ENCODE data around the gene PIM2. TPM values are rescaled to one million over a fixed set of nuclear protein-coding genes. Genes with fewer than 3 reads are reported as not detected.
A peak's percentile ranks its signal among the peaks of the same experiment; 100 is the strongest.

PIM2 gene
- total RNA-seq, 1 donor from 2014 or later = 2.7 TPM

DNA sequence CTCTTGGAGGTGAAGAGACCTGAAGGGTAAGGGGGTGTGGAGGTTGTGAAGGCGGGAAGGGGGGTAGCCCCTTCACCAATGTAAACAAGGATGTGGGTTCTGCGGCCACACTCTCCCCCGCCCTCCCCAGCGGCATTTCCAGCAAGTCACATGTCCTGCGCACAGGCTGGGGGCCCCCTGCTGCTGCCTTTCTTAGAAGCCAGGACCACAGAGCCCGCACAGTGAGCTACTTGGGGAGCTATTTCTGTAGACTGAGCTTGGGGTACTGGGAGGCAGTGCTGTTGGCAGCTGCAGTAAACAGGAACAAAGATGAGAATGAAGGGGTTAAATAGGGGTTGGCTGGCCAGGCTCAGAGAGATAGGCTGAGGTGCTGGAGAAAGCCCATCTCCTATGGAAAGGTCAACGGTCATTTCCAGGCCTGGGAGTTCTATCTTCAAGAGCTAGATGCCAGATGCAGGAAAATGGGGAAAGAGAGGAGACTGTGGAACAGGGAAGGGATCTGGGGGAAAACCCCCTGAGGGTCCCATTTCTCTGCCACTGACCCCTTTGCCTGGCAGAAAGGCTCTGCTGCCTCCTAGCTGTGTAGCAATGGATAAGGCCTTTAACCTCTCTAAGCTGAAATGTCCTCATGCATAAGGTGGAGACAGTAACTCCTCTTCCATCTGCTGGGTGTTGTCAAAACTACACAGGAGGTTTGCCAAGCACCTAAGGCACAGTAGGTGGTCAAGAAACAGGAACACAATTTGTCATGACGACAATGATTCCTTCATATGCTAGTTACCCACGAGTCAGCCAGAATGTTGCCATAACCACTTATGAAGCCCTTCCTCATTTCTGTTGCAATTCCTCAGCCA lies 18.5 kb upstream of the PIM2 start:
- DNase-seq (ENCODE audit: low spot score) = peak; percentile 89
- intact Hi-C loops (cut with DNase I) = no loop called here

DNA sequence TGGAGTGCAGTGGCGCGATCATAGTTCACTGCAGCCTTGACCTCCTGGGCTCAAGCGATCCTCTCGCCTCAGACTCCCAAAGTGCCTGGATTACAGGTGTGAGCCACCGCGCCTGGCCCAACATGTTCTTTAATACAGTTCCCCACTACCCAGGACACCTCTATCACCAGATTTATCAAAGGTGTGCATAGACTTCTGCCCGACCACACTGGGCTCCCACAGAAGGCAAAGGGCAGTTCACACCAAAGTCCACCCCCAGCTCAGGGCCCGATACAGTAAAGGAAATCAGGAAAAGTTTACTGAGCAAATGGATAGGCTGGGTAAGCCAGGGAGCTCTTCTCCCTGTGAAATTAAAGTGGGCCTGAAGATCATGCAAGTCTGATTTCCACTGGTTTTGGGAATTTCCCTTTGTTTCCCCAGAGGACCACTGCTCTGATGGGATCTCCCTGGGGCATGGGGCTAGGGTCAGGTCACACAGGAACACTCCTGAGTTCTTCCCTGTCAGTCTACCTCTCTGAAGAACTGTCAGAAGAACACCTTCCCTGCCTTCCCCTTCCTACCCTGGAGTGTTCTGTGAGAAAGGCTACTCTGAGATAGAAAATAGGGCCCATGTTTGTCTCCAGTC lies 17.7 kb upstream of the PIM2 start:
- intact Hi-C loops (cut with DNase I) = no loop called here
- no peak for DNase-seq (ENCODE audit: low spot score)

DNA sequence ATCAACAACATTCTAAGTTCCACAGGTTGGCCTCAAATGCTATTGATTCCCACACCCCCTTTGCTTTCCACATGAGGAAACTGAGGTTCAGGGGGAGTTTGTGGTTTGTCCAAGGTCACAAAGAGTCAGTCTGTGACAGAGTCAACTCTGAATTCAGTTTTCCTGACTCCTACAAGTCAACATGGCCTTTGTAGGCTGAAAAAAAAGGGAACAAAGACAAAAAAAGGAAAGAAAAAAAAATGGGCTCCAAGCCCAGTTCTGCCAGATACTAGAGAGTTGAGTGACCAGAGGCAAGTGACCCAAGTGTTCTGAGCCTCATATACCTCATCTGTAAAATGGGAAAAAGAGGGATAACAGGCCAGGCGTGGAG lies 16.5 kb upstream of the PIM2 start:
- DNase-seq (ENCODE audit: low spot score) = no peak
- intact Hi-C loops (cut with DNase I) = no loop called here

DNA sequence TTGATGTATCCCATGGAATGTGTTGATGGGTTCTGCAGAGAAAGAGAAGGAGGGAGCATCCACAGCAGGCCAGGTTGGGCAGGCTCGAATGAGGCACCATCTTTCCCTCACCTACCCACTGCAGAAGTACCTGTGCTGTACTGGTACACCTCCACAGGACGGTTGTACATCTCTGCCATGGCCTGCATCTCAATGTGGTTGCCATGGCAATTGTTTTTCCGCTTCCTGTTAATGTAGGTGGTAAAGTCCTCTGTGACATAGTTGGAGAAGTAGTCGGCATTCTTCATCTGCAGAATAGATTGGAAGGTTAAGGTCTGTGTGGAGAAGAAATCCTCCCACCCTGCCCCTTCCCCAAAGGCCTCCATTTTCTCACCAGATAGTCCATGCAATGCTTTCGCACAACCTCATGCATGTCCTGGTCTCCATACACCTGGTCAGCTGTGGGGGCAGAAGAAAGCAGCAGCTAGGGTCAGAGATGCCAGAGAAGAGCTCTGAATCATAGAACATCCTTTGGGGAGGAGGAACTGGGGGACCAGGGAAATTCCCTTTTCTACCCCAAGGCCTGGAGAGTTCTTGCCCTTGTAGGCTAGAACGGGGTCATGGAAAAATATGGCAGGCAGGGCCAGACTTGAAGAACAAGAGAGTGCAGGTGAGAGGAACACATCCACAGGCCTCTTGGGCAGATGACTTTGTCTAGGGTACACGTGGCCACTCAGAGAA lies 15.9 kb upstream of the PIM2 start:
- intact Hi-C loops (cut with DNase I) = no loop called here
- DNase-seq (ENCODE audit: low spot score) = no peak

DNA sequence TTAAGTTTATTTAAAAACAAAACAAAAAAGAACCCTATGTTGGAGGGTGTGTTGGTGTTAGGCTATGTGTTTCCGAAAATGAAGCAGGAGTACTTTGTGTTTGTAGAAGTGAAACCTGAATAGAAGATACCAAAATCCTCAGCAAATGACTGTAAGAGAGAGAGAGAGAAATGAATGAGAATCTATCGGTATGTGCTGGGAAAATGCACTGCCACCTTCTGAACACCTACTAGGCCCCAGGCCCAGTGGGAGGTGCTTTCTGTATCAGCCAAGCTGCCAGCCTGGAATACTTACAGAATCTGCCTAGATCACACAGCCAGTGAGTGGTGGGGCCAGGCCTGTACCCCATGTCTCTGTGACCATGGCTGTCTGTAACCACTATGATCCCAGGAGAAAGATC lies 14.9 kb upstream of the PIM2 start:
- no peak for DNase-seq (ENCODE audit: low spot score)
- intact Hi-C loops (cut with DNase I) = no loop called here

DNA sequence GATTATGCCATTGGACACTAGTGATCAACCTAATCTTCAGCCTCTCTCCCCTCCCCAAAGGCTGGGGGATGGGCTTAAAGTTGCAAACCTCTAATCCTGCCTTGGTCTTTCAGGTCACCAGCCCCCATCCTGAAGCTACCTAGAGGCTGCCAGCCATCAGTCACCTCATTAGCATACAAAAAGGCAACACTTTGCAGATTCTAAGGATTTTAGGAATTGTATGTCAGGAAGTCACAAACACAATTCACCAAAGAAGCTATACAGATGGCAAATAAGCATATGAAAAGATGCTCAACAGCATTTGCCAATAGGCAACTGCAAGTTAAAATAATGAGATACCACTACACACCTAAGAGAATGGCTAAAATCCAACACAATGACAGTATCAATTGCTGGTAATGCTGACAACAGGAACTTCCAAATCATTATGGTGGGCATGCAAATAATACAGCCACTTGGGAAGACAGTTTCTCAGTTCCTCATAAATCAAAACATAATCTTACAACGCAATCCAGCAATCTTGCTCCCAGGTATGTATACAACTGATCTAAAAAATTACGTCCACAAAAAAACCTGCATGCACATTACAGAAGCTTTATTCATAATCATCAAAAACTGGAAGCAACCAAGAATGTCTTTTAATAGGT lies 9.0 kb upstream of the PIM2 start:
- intact Hi-C loops (cut with DNase I) = no loop called here
- DNase-seq (ENCODE audit: low spot score) = no peak

DNA sequence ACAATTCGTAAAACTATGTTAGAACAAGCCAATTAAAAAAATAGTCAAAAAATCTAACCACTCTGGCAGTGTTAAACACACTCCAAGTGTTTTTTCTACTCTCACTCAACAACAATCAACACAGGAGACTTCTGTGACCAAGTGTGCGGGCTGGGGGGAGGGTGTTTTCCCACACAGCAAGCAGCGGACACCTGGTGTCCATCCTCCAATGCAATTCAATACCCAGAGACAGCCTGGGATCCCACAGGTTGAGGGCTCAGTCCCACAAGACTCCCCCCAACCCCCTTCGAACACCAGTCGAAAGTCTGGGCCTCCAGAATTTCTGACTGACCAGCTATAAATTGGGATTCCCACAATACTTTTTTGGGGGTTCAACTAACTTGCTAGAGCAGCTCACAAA lies 8.3 kb upstream of the PIM2 start:
- intact Hi-C loops (cut with DNase I) = no loop called here
- DNase-seq (ENCODE audit: low spot score) = no peak

DNA sequence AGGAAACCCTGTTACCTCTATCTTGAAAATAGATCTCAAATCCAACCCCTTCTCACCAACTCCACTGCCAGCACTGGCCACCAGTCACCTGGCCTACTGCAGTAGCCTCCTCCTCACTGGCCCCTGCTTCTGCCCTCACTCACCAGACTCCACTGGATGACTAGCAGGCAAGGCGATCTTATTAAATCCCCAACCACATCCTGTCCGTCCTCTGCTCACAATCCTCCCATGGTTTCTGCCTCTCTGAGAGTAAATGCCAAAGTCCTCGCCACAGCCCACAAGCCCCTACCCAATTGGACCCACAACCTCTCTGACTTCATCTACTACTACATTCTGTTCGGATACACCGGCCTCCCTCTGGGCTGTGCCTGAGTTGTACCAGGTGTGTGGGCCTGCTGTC lies 5.4 kb upstream of the PIM2 start:
- intact Hi-C loops (cut with DNase I) = no loop called here
- no peak for DNase-seq (ENCODE audit: low spot score)

DNA sequence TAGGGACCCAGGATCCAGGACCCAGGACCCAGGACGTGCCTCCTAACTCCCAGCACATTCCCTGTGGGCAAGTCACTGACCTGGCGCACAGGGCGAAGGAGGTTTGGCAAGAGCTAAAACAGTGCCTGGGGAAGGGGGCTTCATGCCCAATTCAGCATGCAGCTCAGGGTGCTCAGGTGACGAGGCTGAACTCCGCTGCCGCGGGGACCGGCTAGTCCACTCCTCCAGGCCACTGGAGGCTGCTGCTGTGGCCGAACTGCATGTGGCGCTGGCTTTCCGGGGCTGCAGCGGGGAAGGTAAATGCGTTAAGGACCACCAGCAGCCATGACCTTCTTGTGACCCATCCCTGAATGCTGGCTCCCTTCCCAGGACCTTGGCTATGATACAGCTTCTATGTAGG lies 4.9 kb upstream of the PIM2 start:
- no peak for DNase-seq (ENCODE audit: low spot score)
- intact Hi-C loops (cut with DNase I) = no loop called here

DNA sequence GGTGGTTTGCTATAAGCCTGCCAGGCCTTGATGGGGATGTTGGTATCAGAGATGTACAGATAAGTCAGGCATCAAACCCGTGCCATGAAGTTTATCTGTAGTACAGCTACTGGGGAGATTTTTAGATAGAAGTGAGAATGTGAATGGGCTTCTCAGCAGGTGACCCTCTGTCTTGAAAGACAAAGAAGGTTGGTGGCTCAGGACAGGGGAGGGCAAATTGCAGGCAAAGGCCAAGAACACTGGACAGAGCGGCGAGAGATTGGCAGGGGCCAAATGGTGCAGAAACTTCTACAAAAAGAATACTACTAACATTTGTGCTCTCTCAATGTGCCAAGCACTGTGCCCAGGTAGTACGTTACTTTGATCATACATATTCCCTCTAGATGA lies 1.9 kb upstream of the PIM2 start:
- intact Hi-C loops (cut with DNase I) = no loop called here
- DNase-seq (ENCODE audit: low spot score) = no peak

DNA sequence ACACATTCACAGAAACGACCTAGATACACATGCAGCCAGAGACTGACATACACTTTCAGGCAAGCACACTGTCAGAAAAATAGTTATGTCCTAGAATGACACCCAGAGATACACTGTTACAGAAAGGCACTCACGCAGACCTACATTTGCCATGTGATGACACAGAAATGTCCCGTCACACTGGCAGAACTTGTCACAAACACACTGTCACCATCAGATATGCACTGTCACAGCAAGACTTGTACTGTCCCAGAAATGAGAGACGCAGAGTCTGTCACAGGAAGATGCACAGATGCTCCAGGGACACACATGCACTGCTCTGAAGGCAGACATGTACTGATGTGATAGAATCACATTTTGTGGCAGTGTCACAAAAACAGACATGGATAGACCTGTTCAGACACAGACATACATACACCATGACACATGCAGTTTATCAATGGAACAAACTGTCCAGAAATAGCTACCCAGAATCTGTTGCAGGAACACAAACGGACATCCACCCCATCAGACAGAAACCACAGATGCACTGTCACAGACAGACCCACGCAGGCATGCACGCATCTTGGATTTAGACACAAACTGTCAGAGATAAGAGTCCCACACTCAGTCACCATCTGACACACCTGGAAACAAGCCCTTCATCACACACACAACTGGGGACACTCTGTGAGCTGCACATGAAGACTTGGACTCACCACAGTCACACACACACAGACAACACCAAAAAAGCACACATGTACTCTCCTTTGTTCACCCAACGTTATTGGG lies 1.3 kb upstream of the PIM2 start:
- intact Hi-C loops (cut with DNase I) = loop anchor here (5.0 to 10.0 kb wide), 2 partner anchors 37 to 275 kb away; partner anchors contain the start of gene OTUD5

DNA sequence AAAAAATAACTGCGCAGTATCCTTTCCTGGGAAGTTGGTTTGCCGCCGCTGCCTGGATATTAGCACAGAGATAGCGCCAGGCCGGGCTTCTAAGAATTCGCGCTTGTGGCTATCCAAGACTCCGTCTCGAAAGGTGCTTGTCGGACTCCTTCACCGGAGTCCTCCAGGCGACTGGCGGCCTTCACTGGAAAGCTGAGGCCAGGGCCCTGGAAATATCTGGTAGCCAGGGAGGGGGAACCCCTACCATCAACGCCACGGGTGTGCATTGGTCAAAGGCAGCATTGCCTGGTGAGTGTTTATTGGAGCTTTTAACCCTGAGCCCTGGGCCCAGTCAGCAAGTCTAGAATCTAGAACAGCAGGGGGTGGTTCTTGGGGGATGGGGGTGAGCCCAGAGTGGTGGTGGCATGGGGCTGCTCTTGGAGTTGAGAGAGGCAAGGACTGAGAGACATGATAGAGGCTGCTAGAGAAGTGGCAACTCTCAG lies 577 bp upstream of the PIM2 start:
- DNase-seq (ENCODE audit: low spot score) = no peak
- intact Hi-C loops (cut with DNase I) = loop anchor here (5.0 to 10.0 kb wide), 2 partner anchors 38 to 275 kb away; partner anchors contain the start of gene OTUD5

More for the DNA sequence above, 1.3 kb upstream of the PIM2 start:
- no peak for DNase-seq (ENCODE audit: low spot score)

DNA sequence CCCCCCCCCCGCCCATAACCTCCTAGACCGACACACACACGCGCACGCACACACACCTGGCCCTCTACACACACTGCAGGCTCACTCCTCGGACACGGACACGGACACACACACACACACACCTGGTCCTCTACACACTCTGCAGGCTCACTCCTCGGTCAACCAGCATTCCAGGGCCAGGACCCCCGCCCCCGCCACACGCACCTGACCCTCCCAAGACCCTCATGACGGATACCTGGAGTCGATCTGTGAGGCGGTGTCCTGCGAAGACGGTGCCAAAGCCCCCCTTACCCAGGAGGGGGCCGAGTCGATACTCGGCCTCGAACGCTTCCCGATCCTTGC lies 552 bp downstream of the PIM2 start:
- intact Hi-C loops (cut with DNase I) = loop anchor here (5.0 to 10.0 kb wide), 2 partner anchors 39 to 273 kb away; partner anchors contain the start of gene OTUD5
- DNase-seq (ENCODE audit: low spot score) = no peak

DNA sequence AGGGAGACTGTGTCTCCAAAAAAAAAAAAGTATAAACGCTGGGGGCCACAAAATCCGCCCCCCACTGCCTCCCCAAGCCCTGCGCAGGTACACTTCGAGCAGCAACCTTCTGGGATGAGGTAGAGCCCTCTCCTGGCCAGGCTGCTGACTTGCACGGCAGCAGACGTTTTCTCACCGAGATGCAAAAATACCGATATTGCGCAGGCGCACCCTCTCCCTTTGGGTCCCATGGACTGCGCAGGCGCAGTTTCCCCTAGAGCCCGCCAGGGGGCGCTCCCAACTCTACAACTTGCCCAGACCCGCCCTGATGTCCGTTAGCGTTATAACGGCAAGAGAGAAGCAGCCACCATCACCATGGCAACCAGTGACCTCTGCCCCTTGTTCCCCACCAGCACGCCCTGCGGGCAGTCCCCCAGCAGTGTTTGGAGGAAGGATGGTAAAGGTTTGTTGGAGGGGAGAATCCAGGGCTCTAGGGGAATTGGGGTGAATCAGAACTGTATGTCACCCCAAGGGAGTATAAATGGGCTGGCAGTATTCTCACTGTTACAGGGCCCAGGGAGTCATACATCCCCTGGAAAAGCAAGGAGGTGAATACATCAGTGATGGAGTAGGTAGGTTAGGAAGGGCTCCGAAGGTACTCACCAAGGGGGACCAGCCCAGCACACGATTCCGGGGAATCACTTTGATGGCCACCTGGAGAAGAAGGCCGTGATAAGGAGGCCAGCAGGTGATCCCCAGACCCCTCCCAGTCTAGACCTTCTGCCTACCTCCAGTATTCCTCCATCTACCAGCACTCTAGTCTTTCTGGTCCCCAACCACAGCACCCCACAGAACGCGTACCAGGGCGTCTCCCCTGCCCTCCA lies 1.5 kb downstream of the PIM2 start:
- intact Hi-C loops (cut with DNase I) = loop anchor here (5.0 to 10.0 kb wide), 2 partner anchors 40 to 273 kb away; partner anchors contain the start of gene OTUD5
- peak; percentile 94 for DNase-seq (ENCODE audit: low spot score)

DNA sequence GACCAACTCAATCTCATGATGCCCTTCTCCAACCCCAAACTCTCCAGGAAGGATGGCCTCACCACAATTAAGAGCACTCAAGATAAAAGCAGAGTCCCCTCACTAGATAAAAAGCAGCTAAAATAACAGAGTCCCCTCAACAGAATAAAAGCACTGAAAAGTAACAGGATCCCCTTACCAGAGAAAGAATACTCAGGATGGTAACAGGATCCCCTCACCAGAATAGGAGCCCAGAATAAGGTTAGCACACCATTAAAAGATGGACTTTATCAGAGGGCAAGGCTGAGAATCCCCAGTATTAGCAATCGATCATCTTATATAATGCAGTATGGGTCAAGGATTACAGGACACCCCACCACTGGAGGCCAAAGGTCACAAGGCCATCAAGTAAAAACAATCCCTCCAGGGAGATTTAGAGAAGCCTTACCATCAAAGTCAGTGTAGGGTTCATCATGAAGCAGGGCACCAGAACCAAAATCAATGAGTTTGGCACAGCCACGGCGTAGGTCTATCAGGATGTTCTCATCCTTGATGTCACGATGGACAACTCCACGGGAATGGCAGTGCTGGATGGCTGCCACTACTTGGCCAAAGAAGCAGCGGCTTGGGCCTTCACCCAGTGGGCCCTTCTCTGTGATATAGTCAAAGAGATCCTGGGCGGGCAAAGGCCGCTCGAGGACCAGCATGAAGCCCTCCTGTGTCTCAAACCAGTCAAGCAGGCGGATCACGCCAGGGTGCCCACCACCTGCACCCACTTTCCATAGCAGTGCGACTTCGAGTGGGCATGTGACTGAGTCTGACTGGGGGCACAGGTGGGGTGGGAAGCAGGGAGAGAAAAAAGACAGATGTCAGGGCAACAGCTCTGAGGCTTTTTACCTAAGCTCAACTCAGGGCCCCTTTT lies 4.0 kb downstream of the PIM2 start:
- intact Hi-C loops (cut with DNase I) = loop anchor here (5.0 to 10.0 kb wide), 3 partner anchors 42 to 270 kb away; partner anchors contain the start of gene OTUD5

DNA sequence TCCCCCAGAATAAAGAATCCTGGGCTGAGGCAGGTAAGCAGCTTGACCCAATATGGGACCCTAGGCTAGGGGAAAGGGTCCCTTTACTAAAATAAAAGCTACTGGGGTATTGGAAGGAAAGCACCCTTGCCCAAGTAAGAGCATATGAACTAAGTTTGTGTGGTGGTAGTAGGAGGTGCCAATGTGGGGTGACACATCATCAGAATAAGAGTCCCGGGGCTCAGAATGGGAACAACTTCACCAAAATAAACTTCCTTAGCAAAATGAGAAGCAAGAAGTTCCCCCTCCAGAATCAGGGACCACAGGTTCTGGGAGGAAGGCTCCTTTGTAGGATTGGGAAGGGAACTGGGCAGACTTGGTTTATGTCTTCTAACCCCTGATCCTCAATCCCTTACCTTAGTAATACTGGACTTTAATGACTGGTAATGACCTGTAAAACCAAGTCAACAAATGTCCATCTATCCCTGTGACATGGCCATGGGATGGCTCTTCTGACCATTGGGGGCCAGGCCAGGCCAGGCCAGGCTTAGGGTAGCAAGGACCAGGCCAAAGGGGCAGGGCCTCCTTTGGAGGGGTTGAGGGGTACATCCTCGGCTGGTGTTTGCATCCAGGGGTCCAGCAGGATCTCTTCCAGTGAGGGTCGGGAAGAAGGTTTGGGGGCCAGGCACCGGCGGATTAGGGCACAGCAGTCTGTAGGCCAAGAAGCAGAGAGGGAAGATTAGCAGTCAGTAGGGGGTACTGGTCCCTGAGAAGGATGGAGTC lies 5.0 kb downstream of the PIM2 start:
- DNase-seq (ENCODE audit: low spot score) = no peak
- intact Hi-C loops (cut with DNase I) = loop anchor here (5.0 to 10.0 kb wide), 2 partner anchors 176 to 269 kb away; no protein-coding TSS in a partner anchor

More for the DNA sequence above, 4.0 kb downstream of the PIM2 start:
- DNase-seq (ENCODE audit: low spot score) = no peak

All from cardiac septum (tissue), 1 donor.